HUDEP-2 (cell line): ENCODE data around the gene COL26A1.
"Not testable (repeated sequence)": the region's sequence is repeated elsewhere in the genome, so short reads cannot be mapped to it uniquely, and the experiment has no call there.

Source experiments
- DNase-seq, 76 experiments: peaks; one replicate each; lab custom pipeline; 2025; ENCODE audit not compliant: unreplicated experiment in 76 of 76; lab: John Stamatoyannopoulos, UW

COL26A1 gene

DNA sequence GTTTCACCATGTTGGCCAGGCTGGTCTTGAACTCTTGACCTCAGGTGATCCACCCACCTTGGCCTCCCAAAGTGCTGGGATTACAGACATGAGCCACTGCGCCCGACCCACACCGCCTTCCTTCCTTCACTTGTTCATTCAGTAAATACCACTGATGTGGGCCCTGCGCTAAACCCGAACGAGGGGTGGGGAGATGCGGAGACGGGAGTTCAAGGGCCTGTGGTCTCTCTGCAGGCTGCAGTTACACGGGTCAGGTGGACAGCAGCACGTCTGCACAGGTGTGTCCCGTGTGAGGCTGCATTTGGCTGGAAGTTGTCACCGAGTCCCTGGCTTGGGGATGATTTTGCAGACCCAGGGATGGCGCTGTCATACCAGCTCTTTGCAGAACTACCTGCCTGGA lies 38.1 kb downstream of the COL26A1 start:
- DNase-seq, result no peak

DNA sequence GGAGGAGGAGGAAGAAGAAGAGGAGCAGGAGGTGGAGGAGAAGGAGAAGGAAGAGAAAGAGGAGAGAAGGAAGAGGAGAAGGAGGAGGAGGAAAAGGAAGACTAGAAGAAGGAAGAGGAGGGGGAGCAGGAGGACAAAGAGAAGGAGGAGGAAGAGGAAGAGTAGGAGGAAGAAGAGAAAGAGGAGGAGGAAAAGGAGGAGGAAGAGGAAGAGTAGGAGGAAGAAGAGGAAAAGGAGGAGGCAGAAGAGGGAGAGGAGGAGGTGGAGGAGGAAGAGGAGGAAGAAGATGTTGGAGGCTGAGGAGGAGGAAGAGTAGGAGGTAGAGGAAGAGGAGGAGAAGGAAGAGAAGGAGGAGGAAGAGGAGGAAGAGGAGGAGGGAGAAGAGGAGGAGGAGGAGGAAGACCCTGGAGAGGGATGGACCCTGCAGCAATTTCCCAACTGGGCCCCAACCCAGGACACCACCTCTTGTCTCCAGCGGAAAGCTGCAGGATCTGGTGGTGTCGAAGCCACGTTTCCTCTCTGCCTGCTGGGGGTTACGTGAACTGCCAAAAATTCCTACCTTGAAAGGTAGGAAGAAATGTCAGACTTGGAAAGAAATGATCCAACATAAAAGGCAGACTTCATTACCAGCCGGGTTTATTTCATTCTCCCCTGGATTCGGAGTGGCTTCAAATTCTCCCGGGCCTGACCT lies 38.9 kb downstream of the COL26A1 start:
- DNase-seq, result no peak

DNA sequence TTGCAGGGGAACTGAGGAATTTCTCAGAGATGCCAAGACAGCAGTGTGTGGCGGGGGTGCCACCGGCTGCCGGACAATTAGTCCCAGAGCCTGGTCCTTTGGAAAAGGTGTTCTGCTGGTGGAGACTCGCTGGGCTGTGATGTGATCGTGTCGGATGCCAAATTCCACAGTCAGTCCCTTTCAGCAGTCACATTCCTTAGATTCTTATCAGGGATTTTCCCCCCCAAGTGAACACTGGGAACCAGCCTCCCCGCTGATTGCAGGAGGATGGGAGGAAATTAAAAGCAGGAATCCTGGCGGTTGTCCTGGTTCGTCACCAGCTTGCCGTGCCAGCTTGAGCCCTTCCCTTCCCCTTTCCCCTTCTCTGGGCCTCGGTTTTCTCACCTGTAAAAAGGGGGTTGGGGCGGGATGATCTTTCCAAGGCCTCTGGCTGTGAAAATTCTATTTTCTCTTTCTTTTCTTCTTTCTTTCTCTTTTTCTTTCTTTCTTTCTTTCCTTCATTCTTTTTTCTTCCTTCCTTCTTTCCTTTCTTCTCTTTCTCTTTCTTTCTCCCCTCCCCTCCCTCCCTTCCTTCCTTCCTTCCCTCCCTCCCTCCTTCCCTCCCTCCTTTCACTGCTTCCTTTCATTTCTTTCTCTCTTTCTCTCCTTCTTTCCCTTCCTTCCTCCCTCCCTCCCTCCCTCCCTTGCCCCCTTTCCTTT lies 39.6 kb downstream of the COL26A1 start:
- DNase-seq, result no peak

DNA sequence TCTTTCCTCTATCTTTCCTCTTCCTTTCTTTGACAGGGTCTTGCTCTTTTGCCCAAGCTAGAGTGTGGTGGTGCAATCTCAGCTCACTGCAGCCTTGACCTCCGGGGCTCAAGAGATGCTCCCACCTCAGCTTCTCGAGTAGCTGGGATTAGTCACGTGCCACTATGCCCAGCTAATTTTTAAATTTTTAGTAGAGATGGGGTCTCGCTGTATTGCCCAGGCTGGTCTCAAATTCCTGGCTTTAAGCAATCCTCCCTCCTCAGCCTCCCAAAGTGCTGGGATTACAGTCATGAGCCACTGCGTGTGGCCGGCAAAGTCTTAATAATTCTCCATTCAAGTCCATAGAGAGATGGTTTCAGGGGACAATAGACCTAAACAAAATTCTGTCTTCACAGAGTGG lies 40.2 kb downstream of the COL26A1 start:
- DNase-seq, result no peak

DNA sequence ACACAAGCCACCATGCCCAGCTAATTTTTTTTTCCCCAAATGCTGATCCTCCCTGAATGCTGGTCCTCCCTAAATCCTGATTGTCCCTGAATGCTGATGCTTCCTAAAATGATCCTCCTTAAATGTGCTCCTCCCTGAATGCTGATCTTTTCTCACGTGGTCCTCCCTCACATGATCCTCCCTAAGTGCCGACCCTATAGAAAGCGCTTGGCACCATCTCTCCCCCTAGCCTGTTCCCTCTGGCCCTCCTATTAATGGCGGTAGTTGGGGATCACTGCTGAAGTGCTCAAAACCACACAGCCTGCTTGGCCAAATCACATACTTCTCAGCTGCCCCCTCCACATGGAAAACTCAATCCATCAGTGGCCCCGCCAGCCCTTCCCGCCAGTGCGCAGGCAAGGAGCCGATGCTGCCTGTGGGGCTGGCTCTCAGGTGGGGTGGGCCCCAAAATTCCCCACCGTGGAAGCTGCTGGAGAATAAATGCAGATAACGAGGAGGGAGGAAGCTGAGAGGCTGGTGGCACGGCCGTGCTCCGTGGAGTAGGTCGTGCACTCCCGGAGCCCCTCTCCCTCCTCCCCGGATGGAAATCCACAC lies 42.9 kb downstream of the COL26A1 start:
- no peak for DNase-seq

DNA sequence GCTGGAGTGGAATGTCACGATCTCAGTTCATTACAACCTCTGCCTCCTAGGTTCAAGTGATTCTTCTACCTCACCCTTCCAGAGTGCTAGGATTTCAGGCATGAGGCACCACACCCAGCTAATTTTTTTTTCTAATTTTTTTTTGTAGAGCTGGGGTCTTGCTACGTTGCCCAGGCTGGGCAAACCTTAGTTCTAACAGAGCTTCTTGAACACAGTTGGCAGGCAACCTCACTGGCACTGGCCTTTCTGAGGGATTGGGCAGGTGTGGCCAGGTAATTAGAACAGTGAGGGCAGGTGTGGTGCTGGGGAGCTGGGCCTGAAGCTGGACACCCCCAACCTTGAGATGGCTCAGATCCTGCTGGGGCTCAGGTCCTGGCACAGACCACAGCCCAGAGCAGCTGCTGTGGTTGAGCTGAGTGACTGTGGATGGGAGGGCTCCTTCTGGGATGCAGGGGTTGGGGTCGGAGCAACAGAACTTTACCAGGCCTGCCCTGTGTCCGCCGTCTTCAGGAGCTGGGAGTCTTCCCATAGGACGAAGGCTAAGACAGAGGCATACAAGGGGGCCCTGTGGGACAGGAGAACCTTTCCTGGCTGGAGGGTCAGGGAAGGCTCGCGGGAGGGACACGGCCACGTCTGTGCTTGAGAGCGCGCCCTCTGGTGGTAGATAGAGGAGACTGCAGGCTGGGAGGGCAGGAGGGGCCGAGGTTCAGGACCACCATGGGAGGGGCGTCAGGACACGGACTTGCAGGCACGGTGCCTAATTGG lies 48.2 kb downstream of the COL26A1 start:
- DNase-seq, result peak in 19 of 76 experiments; percentile 4 to 36 (median 10)

DNA sequence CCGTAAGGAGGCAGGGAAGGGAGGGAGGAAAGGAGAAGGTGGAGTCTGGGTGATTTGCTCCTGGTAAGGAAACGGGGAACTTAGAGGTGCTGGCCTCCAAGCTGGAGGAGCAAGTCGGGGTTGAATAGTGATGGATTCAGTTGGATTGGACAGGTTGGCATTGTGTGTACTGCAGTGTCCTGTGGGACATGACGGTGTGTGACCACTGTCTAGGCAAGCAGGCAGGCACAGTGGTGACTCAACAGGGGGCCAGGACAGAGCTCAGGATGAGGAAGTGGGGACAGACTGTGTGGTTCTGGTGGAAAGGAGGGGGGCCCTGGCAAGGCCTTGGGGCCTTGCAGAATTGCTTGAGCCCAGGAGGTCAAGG lies 48.8 kb downstream of the COL26A1 start:
- peak in 1 of 76 experiments; percentile 2 for DNase-seq

DNA sequence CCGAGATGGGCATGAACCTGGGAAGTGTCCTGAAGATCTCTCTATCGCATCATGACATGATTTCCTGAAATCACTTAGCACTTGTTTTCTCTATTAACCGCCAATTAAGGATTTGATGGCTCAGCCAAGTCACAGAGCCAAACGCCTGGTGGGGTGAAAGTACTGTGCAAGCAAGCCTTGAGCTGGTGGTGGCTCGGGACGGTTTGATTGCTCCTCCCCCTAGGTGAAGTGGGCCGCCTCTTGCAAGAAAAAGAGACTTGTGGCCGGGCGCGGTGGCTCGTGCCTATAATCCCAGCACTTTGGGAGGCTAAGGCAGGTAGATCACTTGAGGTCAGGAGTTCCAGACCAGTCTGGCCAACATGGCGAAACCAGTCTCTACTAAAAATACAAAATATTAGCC lies 50.3 kb downstream of the COL26A1 start:
- no peak for DNase-seq

DNA sequence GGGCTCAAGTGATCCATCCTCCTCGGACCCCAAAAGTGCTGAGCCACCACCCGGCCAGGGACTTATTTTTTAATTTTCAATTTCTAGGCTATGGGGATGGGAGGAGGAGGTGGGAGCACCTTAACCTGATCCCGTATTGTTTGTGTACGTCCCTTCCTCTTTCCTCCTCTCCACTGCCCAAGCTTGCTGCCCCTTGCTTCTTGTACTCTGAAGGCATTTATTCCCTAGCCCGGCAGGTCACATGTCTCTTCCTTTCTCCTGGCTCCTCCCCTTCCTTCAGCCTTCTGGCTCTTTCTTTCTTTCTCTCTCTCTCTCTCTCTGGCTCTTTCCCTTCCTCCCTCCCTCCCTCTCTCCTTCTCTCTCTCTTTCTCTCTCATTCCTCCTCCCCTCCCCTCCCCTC lies 56.0 kb downstream of the COL26A1 start:
- no peak for DNase-seq

DNA sequence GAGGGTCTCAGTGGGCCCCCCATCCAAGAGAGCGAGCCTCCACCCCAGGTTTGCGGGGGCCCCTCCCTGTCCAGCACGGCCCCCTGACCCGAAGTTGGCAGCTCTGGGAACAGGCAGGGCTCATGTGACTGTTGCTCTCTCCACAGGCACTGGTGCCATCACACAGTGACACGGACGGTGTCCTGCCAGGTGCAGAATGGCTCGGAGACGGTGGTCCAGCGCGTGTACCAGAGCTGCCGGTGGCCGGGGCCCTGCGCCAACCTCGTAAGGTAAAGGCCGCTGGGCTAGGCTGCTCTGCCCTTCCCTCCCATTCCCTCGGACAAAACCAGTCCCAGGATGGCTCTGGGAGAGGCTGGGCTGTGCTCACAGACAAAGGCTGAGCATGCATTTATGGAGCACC lies 57.2 kb downstream of the COL26A1 start:
- no peak for DNase-seq

DNA sequence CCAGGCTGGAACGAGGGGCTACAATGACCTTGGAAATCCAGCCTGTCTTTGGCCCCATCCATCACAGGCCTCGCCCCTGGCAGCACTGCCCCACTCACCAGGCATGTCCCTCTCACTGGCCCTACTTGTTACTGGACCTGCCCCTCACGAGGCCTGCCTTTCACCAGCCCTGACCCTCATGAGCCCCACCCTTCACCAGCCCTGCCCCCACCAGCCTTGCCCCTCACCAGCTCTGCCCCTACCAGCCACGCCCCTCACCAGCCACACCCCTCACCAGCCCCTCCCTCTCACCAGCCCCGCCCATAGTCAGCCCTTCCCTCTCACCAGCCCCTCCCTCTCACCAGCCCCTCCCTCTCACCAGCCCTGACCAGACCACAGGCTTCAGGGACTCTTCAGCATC lies 57.8 kb downstream of the COL26A1 start:
- peak in 4 of 76 experiments; percentile 3 to 14 (median 8) for DNase-seq

DNA sequence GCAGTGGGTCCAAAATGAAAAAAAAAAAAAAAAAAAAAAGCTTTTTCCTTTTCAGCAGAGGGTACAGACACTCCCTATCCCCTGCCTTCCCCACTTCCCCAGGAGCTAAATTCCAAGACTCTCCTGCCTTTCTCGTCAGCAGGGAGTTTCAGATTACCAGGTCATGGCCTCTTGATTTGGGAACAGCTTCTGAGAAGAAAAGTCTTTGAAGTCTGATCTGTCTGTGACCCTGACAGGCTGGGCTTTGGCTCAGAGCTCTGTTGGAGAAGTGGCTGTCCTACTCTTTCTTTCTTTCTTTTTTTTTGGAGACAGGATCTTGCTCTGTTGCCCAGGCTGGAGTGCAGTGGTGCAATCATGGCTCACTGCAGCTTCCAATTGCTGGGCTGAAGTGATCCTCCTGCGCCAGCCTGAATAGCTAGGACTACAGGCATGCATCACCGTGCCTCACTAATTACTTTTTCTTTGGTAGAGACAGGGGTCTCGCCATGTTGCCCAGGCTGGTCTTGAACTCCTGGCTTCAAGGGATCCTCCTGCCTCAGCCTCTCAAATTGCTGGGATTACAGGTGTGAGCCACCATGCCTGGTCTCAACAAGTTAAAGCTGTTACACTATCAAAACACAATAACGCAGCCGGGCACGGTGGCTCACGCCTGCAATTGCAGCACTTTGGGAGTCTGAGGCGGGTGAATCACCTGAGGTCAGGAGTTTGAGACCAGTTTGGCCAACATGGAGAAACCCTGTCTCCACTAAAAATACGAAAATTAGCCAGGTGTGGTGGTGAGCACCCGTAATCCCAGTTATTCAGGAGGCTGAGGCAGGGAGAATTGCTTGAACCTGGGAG lies 59.9 kb downstream of the COL26A1 start:
- no peak for DNase-seq

DNA sequence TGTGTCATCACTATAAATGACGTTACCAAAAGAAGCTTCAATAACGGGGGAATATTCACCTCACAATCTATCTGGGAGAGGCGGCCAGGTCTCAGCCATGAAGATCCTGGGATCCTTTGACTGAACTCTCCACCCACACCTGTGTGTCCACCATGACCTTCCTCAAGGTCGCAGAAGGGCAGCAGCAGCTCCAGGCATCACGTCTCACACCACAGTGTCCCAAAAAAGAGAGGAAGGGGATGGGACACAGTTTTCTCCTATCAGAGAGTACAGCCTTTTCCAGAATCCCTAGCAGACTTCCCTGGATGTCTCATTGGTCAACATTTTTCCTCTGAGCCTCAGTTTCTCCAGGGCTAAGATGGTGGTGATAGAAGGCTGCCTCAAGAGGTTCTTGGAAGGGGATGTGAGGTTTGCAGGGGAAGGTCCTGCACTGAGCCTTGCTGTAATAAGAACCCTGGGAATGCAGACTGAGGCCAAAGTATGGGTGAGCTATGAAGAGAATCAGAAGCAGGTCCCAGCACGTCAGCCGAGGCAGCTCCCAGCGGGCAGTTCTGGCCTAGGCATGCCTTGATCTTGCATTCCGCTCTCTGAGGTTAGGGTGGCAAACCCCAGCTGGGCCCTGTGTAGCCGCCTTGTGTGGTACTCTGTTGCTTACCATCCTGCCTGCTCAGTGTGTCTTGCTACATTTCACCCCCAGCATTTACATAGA lies 63.8 kb downstream of the COL26A1 start:
- DNase-seq, result no peak

DNA sequence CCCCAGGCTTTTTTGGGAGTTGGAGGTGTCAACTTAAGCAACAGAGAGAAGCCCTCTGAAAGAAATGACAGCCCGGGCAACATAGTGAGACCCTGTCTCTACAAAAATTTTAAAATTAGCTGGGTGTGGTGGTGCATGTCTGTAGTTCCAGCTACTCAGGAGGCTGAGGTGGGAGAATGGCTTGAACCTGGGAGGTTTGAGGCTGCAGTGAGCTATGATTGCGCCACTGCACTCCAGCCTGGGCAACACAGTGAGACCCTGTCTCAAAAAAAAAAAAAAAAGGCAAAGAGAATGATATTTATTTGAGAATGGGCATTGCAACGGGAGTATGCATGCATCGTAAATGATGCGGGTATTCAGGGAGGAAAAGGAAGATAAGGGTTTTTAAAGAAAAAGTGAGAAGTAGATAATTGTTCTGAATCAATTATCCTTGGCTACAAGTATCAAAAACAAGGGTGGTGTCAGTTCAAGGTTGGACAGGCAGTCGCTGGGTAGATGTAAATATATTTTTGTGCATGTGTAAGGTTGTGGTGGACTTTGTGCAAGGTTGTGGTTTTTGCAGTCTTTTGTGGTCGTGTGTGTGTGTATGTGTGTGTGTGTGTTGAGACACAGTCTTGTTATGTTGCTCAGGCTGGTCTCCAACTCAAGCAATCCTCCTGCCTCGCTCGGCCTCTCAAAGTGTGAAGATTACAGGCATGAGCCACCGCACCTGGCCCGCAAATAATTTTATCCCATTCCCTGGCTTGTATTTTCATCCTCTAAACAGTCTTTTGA lies 65.6 kb downstream of the COL26A1 start:
- no peak for DNase-seq

DNA sequence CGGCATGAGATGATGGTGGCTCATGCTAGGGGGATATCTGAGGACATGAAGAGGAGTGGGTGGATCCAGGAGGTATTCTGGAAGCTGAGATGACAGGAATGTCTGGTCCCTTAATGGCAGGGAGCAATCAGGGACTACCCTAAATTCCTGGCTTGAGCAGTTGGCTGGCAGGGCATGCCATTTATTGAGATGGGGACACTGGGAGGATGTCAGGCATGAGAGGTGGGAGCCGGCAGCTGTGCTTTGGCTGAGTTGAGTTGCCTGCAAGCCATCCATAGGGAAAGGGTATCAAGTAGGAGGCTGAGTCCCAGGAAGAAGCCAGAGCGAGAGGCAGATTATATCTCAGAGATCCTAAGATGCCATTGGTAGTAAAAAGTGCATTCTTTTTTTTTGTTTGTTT lies 69.6 kb downstream of the COL26A1 start:
- DNase-seq, result no peak

DNA sequence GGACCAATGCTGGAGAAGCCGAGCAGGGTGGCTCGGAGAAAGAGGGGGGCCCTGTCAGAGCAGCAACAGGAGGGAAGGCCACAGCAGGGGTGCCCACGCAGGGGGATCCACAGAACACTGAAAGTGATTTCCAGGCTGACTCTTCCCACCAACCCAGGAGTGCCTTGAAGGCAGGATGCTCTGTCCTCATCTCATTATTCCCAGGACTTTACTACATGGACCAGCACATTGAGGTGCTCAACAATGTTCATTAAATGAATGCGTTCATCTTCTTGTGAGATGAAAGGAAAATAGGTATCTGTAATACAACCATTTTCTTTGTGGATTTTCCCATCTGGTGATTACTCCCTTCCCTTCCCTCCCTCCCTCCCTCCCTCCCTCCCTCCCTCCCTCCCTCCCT lies 71.0 kb downstream of the COL26A1 start:
- DNase-seq, result no peak

DNA sequence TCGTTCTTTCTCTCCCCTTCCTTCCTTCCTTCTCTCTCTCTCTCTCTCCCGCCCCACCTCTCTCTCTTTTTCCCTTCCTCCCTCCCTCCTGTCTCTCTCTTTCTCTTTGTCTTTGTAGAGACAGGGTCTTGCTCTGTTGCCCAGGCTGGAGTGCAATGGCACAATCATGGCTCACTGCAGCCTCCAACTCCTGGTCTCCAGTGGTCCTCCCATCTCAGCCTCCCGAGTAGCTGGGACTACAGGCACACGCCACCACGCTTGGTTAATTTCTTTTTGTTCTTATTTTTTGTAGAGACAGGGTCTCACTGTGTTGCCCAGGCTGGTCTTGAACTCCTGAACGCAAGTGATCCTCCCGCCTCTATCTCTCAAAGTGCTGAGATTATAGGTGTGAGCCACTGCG lies 71.5 kb downstream of the COL26A1 start:
- DNase-seq, result not testable (repeated sequence)

DNA sequence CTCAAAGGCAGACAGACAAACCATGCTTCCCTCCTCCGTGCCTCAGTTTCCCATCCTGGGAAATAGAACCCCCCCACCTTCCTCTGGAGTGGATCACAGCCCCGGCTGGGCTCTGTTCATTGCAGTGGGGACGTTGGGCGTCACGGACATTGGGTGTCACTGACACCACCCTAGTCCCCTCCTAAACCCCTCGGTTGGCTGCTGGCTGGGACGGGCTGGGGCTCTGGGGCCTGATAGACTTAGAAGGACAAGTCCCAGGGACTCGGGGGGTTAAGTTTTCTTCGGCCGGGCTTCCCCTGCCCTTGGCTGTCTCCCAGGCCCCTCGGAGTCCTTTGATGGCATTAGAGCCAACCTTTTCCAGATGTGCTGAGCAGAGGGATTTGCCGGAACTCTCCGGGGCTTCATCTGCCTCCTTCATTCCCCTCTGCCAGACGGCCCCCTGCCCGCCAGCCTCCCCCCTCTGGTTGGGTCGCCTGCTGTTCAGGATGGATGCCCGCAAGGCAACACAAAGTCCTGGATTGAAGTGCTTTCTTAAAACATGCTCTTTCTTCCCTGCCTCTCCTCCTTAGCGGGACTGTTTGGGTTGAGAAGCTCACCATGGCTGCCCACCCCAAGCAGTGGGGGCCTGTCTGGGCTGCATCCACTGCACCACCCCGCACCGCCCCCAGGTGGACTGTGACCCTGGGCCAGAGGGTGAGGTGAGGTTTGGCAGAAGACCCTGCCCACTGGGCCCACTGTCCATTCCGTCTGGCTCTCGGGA lies 73.0 kb downstream of the COL26A1 start:
- no peak for DNase-seq
